H9 (cell line): Measurements from ENCODE around the gene BCAT1. TPM values are rescaled to one million over a fixed set of nuclear protein-coding genes. Genes with fewer than 3 reads are reported as not detected.

Experiments
- DNase-seq: peaks from one replicate; pipeline ENCODE4 v3.0.0-alpha.2; 2017
- H2AFZ ChIP-seq: one replicate; pipeline ENCODE4 v1.6.1; 2013; ENCODE audit warnings: mild to moderate bottlenecking, low read length, control low read depth, moderate library complexity
- H2AK5ac ChIP-seq: 2 replicates; pipeline ENCODE4 v1.6.1; 2013; ENCODE audit warnings: low read length, control low read depth, mixed read lengths; ENCODE audit not compliant: insufficient read length
- H2BK120ac ChIP-seq: one replicate; pipeline ENCODE4 v1.6.1; 2013; ENCODE audit warnings: low read depth, mild to moderate bottlenecking, low read length, control low read depth, inconsistent platforms; ENCODE audit not compliant: poor library complexity, severe bottlenecking
- H2BK12ac ChIP-seq: 2 replicates; pipeline ENCODE4 v1.6.1; 2013; ENCODE audit warnings: low read length, control low read depth, mixed read lengths, low read depth; ENCODE audit not compliant: insufficient read length
- H2BK15ac ChIP-seq: 2 replicates; pipeline ENCODE4 v1.6.1; 2013; ENCODE audit warnings: low read depth, low read length, control low read depth
- H2BK20ac ChIP-seq: one replicate; pipeline ENCODE4 v1.6.1; 2013; ENCODE audit warnings: low read depth, mild to moderate bottlenecking, low read length, control low read depth, inconsistent platforms; ENCODE audit not compliant: poor library complexity, severe bottlenecking
- H2BK5ac ChIP-seq: 2 replicates; pipeline ENCODE4 v1.6.1; 2013; ENCODE audit warnings: low read length, control low read depth, mixed read lengths; ENCODE audit not compliant: insufficient read length
- H3K14ac ChIP-seq: 2 replicates; pipeline ENCODE4 v1.6.1; 2013; ENCODE audit warnings: low read length, control low read depth; ENCODE audit not compliant: insufficient read depth
- H3K18ac ChIP-seq: 2 replicates; pipeline ENCODE4 v1.6.1; 2013; ENCODE audit warnings: low read depth, mild to moderate bottlenecking, mixed read lengths, low read length, control low read depth; ENCODE audit not compliant: insufficient read length
- H3K23ac ChIP-seq: 2 replicates; pipeline ENCODE4 v1.6.1; 2013; ENCODE audit warnings: low read length, control low read depth, mixed read lengths, low read depth; ENCODE audit not compliant: insufficient read length
- H3K23me2 ChIP-seq: 2 replicates; pipeline ENCODE4 v1.6.1; 2013; ENCODE audit warnings: low read depth, mild to moderate bottlenecking, mixed read lengths, low read length, control low read depth; ENCODE audit not compliant: insufficient read length, poor library complexity, severe bottlenecking
- H3K27ac ChIP-seq: 2 replicates; pipeline ENCODE4 v1.5.1; 2013; ENCODE audit warnings: low read length, control low read depth, mixed read lengths, low read depth; ENCODE audit not compliant: insufficient read length
- H3K27me3 ChIP-seq: 2 replicates; pipeline ENCODE4 v1.6.1; 2013; ENCODE audit warnings: low read length, control low read depth, inconsistent platforms; ENCODE audit not compliant: insufficient read depth
- H3K4ac ChIP-seq: 2 replicates; pipeline ENCODE4 v1.6.1; 2013; ENCODE audit warnings: low read depth, mild to moderate bottlenecking, control low read depth, inconsistent platforms, low read length, moderate library complexity
- H3K4me1 ChIP-seq: 2 replicates; pipeline ENCODE4 v1.6.1; 2013; ENCODE audit warnings: low read length, control low read depth, inconsistent platforms; ENCODE audit not compliant: insufficient read depth
- H3K4me2 ChIP-seq: 2 replicates; pipeline ENCODE4 v1.6.1; 2013; ENCODE audit warnings: low read length, control low read depth, mixed read lengths; ENCODE audit not compliant: insufficient read length, insufficient read depth
- H3K56ac ChIP-seq: 2 replicates; pipeline ENCODE4 v1.6.1; 2013; ENCODE audit warnings: low read depth, mild to moderate bottlenecking, mixed read lengths, low read length, control low read depth; ENCODE audit not compliant: insufficient read length
- H3K79me1 ChIP-seq: 2 replicates; pipeline ENCODE4 v1.6.1; 2013; ENCODE audit warnings: low read depth, mild to moderate bottlenecking, moderate library complexity, low read length, control low read depth, inconsistent platforms; ENCODE audit not compliant: insufficient read depth, poor library complexity, severe bottlenecking
- H3K79me2 ChIP-seq: 2 replicates; pipeline ENCODE4 v1.6.1; 2013; ENCODE audit warnings: low read length, control low read depth, inconsistent platforms; ENCODE audit not compliant: insufficient read depth
- H3K9ac ChIP-seq: 2 replicates; pipeline ENCODE4 v1.6.1; 2013; ENCODE audit warnings: low read length, control low read depth, mixed read lengths; ENCODE audit not compliant: insufficient read length; ENCODE audit errors: extremely low read depth
- H3K9me3 ChIP-seq: one replicate; pipeline ENCODE4 v1.6.1; 2013; ENCODE audit warnings: low read depth, low read length, inconsistent platforms; ENCODE audit not compliant: control insufficient read depth
- H3T11ph ChIP-seq: one replicate; pipeline ENCODE4 v1.6.1; 2013; ENCODE audit warnings: mild to moderate bottlenecking, low read length, control low read depth, inconsistent platforms
- H4K20me1 ChIP-seq: one replicate; pipeline ENCODE4 v1.6.1; 2013; ENCODE audit not compliant: control insufficient read depth, insufficient read length, insufficient read depth
- H4K5ac ChIP-seq: 2 replicates; pipeline ENCODE4 v1.6.1; 2013; ENCODE audit warnings: low read depth, mild to moderate bottlenecking, mixed read lengths, low read length, control low read depth; ENCODE audit not compliant: insufficient read length
- H4K8ac ChIP-seq: replicated peaks from 2 replicates; pipeline ENCODE4 v1.6.1; 2013; ENCODE audit warnings: low read length, control low read depth, mixed read lengths, low read depth; ENCODE audit not compliant: insufficient read length
- H4K91ac ChIP-seq: 2 replicates; pipeline ENCODE4 v1.6.1; 2013; ENCODE audit warnings: low read depth, mild to moderate bottlenecking, moderate library complexity, mixed read lengths, low read length, control low read depth; ENCODE audit not compliant: insufficient read length
- H3K27ac Mint-ChIP-seq, 3 experiments: 2 replicates in 2 of 3; 3 replicates in 1 of 3; pipeline ENCODE4 v1.8.0; 2020 to 2021; ENCODE audit warnings: mixed read lengths in 3 of 3, mild to moderate bottlenecking in 1 of 3, moderate library complexity in 1 of 3
- H3K27me3 Mint-ChIP-seq: 2 replicates; pipeline ENCODE4 v1.8.0; 2021; ENCODE audit warnings: low read depth, mild to moderate bottlenecking, moderate library complexity, mixed read lengths
- H3K36me3 Mint-ChIP-seq, 3 experiments: 2 replicates in 2 of 3; 3 replicates in 1 of 3; pipeline ENCODE4 v1.8.0; 2020 to 2021; ENCODE audit warnings: low read depth in 3 of 3, mixed read lengths in 3 of 3; ENCODE audit not compliant: insufficient read depth in 1 of 3
- H3K4me1 Mint-ChIP-seq, 2 experiments: 2 replicates each; pipeline ENCODE4 v1.8.0; 2020; ENCODE audit warnings: mixed read lengths in 2 of 2
- H3K4me3 Mint-ChIP-seq, 2 experiments: 2 replicates in 1 of 2; 3 replicates in 1 of 2; pipeline ENCODE4 v1.8.0; 2020 to 2021; ENCODE audit warnings: mild to moderate bottlenecking in 2 of 2, mixed read lengths in 2 of 2, moderate library complexity in 1 of 2
- H3K9me3 Mint-ChIP-seq, 2 experiments: 2 replicates in 1 of 2; 3 replicates in 1 of 2; pipeline ENCODE4 v1.8.0; 2020; ENCODE audit warnings: mild to moderate bottlenecking in 2 of 2, mixed read lengths in 2 of 2, moderate library complexity in 1 of 2
- CTCF ChIP-seq: fragments of 200-600 bp; sonication (generic); conservative IDR thresholded peaks from 3 replicates; pipeline ENCODE4 v1.8.0; 2021; ENCODE audit warnings: antibody characterized with exemption, mild to moderate bottlenecking
- WGBS: extraction: QIAGEN DNeasy Blood & Tissue Kit; methylation state at CpG from one replicate; pipeline ENCODE4 v1.1.7; 2013; ENCODE audit warnings: missing lambda C conversion rate, low lambda C conversion rate, mixed read lengths; ENCODE audit not compliant: insufficient read length; ENCODE audit errors: extremely low coverage; 5-methylcytosine and 5-hydroxymethylcytosine counted together
- total RNA-seq: library from RNA; stranded (reverse); gene quantifications from 2 replicates; pipeline ENCODE4 v1.2.1, GENCODE V29; 2021

Gene BCAT1
- total RNA-seq, 1 experiment from 2014 or later = 244 TPM

- Histone ChIP-seq H3K18ac (no peak overlapping the region), H2BK20ac (no peak overlapping the region), H3K79me1 (no peaks in the 10 kb centered on the region), H3K23ac (no peak overlapping the region), H3K9ac (no peak overlapping the region), H2AK5ac (no peak overlapping the region), H4K91ac (no peak overlapping the region), H3K27ac (no peak overlapping the region), H3K27me3 (no peaks in the 10 kb centered on the region), H3K4ac (no peak overlapping the region), H4K5ac (no peak overlapping the region), H2BK15ac (no peak overlapping the region), H3K79me2 (no peaks in the 10 kb centered on the region), H3K4me2 (no peak overlapping the region), H4K8ac (no peak overlapping the region), H3K56ac (peak overlapping the region; percentile 58), H2BK5ac (no peak overlapping the region), H3T11ph (no peak overlapping the region), H3K23me2 (no peaks in the 10 kb centered on the region), H3K14ac (no peak overlapping the region), H4K20me1 (no peaks in the 10 kb centered on the region), H3K9me3 (peaks cover 8% of the 10 kb centered on the region), H2BK120ac (no peak overlapping the region), H3K4me1 (no peaks in the 10 kb centered on the region), H2BK12ac (no peak overlapping the region), H2AFZ (no peak overlapping the region)
- no peak for DNase-seq
- H3K36me3 Mint-ChIP-seq = peaks cover 0 to 15% (median 4%) of the 10 kb centered on the region in 3 experiments; a peak in 4 of 7 replicates
- 0 out of 2 replicates have a peak, but pooled peaks cover 1% of the 10 kb centered on the region for H3K27me3 Mint-ChIP-seq
- H3K4me1 Mint-ChIP-seq = no peaks in the 10 kb centered on the region
- TF ChIP-seq CTCF = no peak
- WGBS = no CpG with 5 or more reads among the region's 5 CpGs
- H3K4me3 Mint-ChIP-seq = no peak overlapping the region
- H3K27ac Mint-ChIP-seq = no peak overlapping the region
- peaks cover 18 to 22% of the 10 kb centered on the region in 2 experiments for H3K9me3 Mint-ChIP-seq
Measured at GRCh38 chr12:24803430-24804245, 145.3 kb downstream of the BCAT1 start.
